GM12864 (cell line): Measurements from ENCODE around the gene DNAJA1.
A peak's percentile ranks its signal among the peaks of the same experiment; 100 is the strongest.

Experiments used
- DNase-seq: peaks from one replicate; pipeline ENCODE4 v3.0.0-alpha.2; 2011; ENCODE audit warnings: low read depth
- H3K4me3 ChIP-seq: 2 replicates; pipeline ENCODE4 v1.5.1; 2011; ENCODE audit warnings: mild to moderate bottlenecking, low read depth, low read length, control low read depth
- TF ChIP-seq, protein P1 (sequence below): IDR thresholded peaks from 2 replicates; pipeline ENCODE4 v1.5.1; 2011; ENCODE audit warnings: low read depth, mild to moderate bottlenecking, moderate library complexity, low read length, control low read depth, inconsistent platforms; ENCODE audit errors: missing control alignments

DNAJA1 gene

GRCh38 chr9:33042473-33042872 lies 17.4 kb downstream of the DNAJA1 start:
- H3K4me3 ChIP-seq = no peak overlapping the region
- TF ChIP-seq, protein P1, sequence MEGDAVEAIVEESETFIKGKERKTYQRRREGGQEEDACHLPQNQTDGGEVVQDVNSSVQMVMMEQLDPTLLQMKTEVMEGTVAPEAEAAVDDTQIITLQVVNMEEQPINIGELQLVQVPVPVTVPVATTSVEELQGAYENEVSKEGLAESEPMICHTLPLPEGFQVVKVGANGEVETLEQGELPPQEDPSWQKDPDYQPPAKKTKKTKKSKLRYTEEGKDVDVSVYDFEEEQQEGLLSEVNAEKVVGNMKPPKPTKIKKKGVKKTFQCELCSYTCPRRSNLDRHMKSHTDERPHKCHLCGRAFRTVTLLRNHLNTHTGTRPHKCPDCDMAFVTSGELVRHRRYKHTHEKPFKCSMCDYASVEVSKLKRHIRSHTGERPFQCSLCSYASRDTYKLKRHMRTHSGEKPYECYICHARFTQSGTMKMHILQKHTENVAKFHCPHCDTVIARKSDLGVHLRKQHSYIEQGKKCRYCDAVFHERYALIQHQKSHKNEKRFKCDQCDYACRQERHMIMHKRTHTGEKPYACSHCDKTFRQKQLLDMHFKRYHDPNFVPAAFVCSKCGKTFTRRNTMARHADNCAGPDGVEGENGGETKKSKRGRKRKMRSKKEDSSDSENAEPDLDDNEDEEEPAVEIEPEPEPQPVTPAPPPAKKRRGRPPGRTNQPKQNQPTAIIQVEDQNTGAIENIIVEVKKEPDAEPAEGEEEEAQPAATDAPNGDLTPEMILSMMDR = no peak
- no peak for DNase-seq

DNA sequence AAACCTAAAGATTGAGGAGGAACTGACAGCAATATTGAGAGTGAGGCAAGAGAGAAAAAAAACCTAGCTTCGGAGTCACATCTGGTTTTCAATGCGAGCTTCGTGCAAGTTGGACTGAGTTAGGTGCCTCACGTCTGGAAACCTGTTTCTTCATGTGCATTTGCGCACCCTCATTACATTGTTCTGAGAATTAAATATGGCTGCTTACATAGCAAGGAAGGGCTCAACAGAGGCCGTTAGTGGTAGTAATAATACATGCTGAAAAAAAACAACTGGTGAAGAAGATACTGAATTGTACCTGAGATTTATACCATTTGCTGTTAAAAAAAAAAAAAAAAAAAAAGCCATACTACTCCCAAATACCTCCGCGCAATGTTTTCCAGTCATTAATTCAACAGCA lies 18.6 kb downstream of the DNAJA1 start:
- TF ChIP-seq, protein P1 = no peak
- H3K4me3 ChIP-seq = peak overlapping the region; percentile 58; the same call in 1 of the 2 replicates
- no peak for DNase-seq

GRCh38 chr9:33044162-33044673 lies 19.1 kb downstream of the DNAJA1 start:
- DNase-seq = no peak
- TF ChIP-seq, protein P1 = no peak
- peak overlapping the region; percentile 58 for H3K4me3 ChIP-seq

GRCh38 chr9:33044677-33045282 lies 19.7 kb downstream of the DNAJA1 start:
- no peak for DNase-seq
- H3K4me3 ChIP-seq = peak overlapping the region; percentile 58; the same call in 1 of the 2 replicates
- TF ChIP-seq, protein P1 = no peak

- TF ChIP-seq, protein P1 = no peak
- H3K4me3 ChIP-seq = no peak overlapping the region
- DNase-seq = no peak
Observed at GRCh38 chr9:33046061-33046460, 21.0 kb downstream of the DNAJA1 start.

DNA sequence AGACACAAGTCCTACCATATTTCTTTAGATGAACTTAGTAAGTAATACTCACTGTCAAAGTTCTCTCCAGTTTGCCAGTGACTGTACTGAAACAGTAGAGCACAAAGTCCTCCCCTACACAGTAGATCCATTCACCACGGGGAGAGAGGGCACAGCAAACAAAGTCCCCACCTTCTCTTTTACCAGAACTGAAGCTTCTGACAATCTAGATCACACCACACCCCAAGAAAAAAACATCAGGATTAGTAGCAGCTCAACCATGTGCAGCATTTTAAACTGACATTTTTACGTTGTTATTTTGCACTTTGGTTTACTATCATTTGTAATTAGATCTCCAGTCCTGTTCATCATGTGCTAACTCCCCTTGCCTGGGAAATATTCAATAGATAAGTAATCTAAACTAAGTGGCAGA lies 23.0 kb downstream of the DNAJA1 start:
- no peak overlapping the region for H3K4me3 ChIP-seq
- TF ChIP-seq, protein P1 = no peak
- no peak for DNase-seq
